H9 (cell line): ENCODE data around the gene P3H2. TPM values are rescaled to one million over a fixed set of nuclear protein-coding genes. Genes with fewer than 3 reads are reported as not detected.
A peak's percentile ranks its signal among the peaks of the same experiment; 100 is the strongest.

Experiments used
- DNase-seq: peaks from one replicate; pipeline ENCODE4 v3.0.0-alpha.2; 2017
- H2AFZ ChIP-seq: one replicate; pipeline ENCODE4 v1.6.1; 2013; ENCODE audit warnings: mild to moderate bottlenecking, low read length, control low read depth, moderate library complexity
- H2AK5ac ChIP-seq: 2 replicates; pipeline ENCODE4 v1.6.1; 2013; ENCODE audit warnings: low read length, control low read depth, mixed read lengths; ENCODE audit not compliant: insufficient read length
- H2BK120ac ChIP-seq: one replicate; pipeline ENCODE4 v1.6.1; 2013; ENCODE audit warnings: low read depth, mild to moderate bottlenecking, low read length, control low read depth, inconsistent platforms; ENCODE audit not compliant: poor library complexity, severe bottlenecking
- H2BK12ac ChIP-seq: 2 replicates; pipeline ENCODE4 v1.6.1; 2013; ENCODE audit warnings: low read length, control low read depth, mixed read lengths, low read depth; ENCODE audit not compliant: insufficient read length
- H2BK15ac ChIP-seq: 2 replicates; pipeline ENCODE4 v1.6.1; 2013; ENCODE audit warnings: low read depth, low read length, control low read depth
- H2BK20ac ChIP-seq: one replicate; pipeline ENCODE4 v1.6.1; 2013; ENCODE audit warnings: low read depth, mild to moderate bottlenecking, low read length, control low read depth, inconsistent platforms; ENCODE audit not compliant: poor library complexity, severe bottlenecking
- H2BK5ac ChIP-seq: 2 replicates; pipeline ENCODE4 v1.6.1; 2013; ENCODE audit warnings: low read length, control low read depth, mixed read lengths; ENCODE audit not compliant: insufficient read length
- H3K14ac ChIP-seq: 2 replicates; pipeline ENCODE4 v1.6.1; 2013; ENCODE audit warnings: low read length, control low read depth; ENCODE audit not compliant: insufficient read depth
- H3K18ac ChIP-seq: 2 replicates; pipeline ENCODE4 v1.6.1; 2013; ENCODE audit warnings: low read depth, mild to moderate bottlenecking, mixed read lengths, low read length, control low read depth; ENCODE audit not compliant: insufficient read length
- H3K23ac ChIP-seq: 2 replicates; pipeline ENCODE4 v1.6.1; 2013; ENCODE audit warnings: low read length, control low read depth, mixed read lengths, low read depth; ENCODE audit not compliant: insufficient read length
- H3K23me2 ChIP-seq: 2 replicates; pipeline ENCODE4 v1.6.1; 2013; ENCODE audit warnings: low read depth, mild to moderate bottlenecking, mixed read lengths, low read length, control low read depth; ENCODE audit not compliant: insufficient read length, poor library complexity, severe bottlenecking
- H3K27ac ChIP-seq: 2 replicates; pipeline ENCODE4 v1.5.1; 2013; ENCODE audit warnings: low read length, control low read depth, mixed read lengths, low read depth; ENCODE audit not compliant: insufficient read length
- H3K27me3 ChIP-seq: 2 replicates; pipeline ENCODE4 v1.6.1; 2013; ENCODE audit warnings: low read length, control low read depth, inconsistent platforms; ENCODE audit not compliant: insufficient read depth
- H3K4ac ChIP-seq: 2 replicates; pipeline ENCODE4 v1.6.1; 2013; ENCODE audit warnings: low read depth, mild to moderate bottlenecking, control low read depth, inconsistent platforms, low read length, moderate library complexity
- H3K4me1 ChIP-seq: 2 replicates; pipeline ENCODE4 v1.6.1; 2013; ENCODE audit warnings: low read length, control low read depth, inconsistent platforms; ENCODE audit not compliant: insufficient read depth
- H3K4me2 ChIP-seq: 2 replicates; pipeline ENCODE4 v1.6.1; 2013; ENCODE audit warnings: low read length, control low read depth, mixed read lengths; ENCODE audit not compliant: insufficient read length, insufficient read depth
- H3K56ac ChIP-seq: 2 replicates; pipeline ENCODE4 v1.6.1; 2013; ENCODE audit warnings: low read depth, mild to moderate bottlenecking, mixed read lengths, low read length, control low read depth; ENCODE audit not compliant: insufficient read length
- H3K79me1 ChIP-seq: 2 replicates; pipeline ENCODE4 v1.6.1; 2013; ENCODE audit warnings: low read depth, mild to moderate bottlenecking, moderate library complexity, low read length, control low read depth, inconsistent platforms; ENCODE audit not compliant: insufficient read depth, poor library complexity, severe bottlenecking
- H3K79me2 ChIP-seq: 2 replicates; pipeline ENCODE4 v1.6.1; 2013; ENCODE audit warnings: low read length, control low read depth, inconsistent platforms; ENCODE audit not compliant: insufficient read depth
- H3K9ac ChIP-seq: 2 replicates; pipeline ENCODE4 v1.6.1; 2013; ENCODE audit warnings: low read length, control low read depth, mixed read lengths; ENCODE audit not compliant: insufficient read length; ENCODE audit errors: extremely low read depth
- H3K9me3 ChIP-seq: one replicate; pipeline ENCODE4 v1.6.1; 2013; ENCODE audit warnings: low read depth, low read length, inconsistent platforms; ENCODE audit not compliant: control insufficient read depth
- H3T11ph ChIP-seq: one replicate; pipeline ENCODE4 v1.6.1; 2013; ENCODE audit warnings: mild to moderate bottlenecking, low read length, control low read depth, inconsistent platforms
- H4K20me1 ChIP-seq: one replicate; pipeline ENCODE4 v1.6.1; 2013; ENCODE audit not compliant: control insufficient read depth, insufficient read length, insufficient read depth
- H4K5ac ChIP-seq: 2 replicates; pipeline ENCODE4 v1.6.1; 2013; ENCODE audit warnings: low read depth, mild to moderate bottlenecking, mixed read lengths, low read length, control low read depth; ENCODE audit not compliant: insufficient read length
- H4K8ac ChIP-seq: replicated peaks from 2 replicates; pipeline ENCODE4 v1.6.1; 2013; ENCODE audit warnings: low read length, control low read depth, mixed read lengths, low read depth; ENCODE audit not compliant: insufficient read length
- H4K91ac ChIP-seq: 2 replicates; pipeline ENCODE4 v1.6.1; 2013; ENCODE audit warnings: low read depth, mild to moderate bottlenecking, moderate library complexity, mixed read lengths, low read length, control low read depth; ENCODE audit not compliant: insufficient read length
- H3K27ac Mint-ChIP-seq, 3 experiments: 2 replicates in 2 of 3; 3 replicates in 1 of 3; pipeline ENCODE4 v1.8.0; 2020 to 2021; ENCODE audit warnings: mixed read lengths in 3 of 3, mild to moderate bottlenecking in 1 of 3, moderate library complexity in 1 of 3
- H3K27me3 Mint-ChIP-seq: 2 replicates; pipeline ENCODE4 v1.8.0; 2021; ENCODE audit warnings: low read depth, mild to moderate bottlenecking, moderate library complexity, mixed read lengths
- H3K36me3 Mint-ChIP-seq, 3 experiments: 2 replicates in 2 of 3; 3 replicates in 1 of 3; pipeline ENCODE4 v1.8.0; 2020 to 2021; ENCODE audit warnings: low read depth in 3 of 3, mixed read lengths in 3 of 3; ENCODE audit not compliant: insufficient read depth in 1 of 3
- H3K4me1 Mint-ChIP-seq, 2 experiments: 2 replicates each; pipeline ENCODE4 v1.8.0; 2020; ENCODE audit warnings: mixed read lengths in 2 of 2
- H3K4me3 Mint-ChIP-seq, 2 experiments: 2 replicates in 1 of 2; 3 replicates in 1 of 2; pipeline ENCODE4 v1.8.0; 2020 to 2021; ENCODE audit warnings: mild to moderate bottlenecking in 2 of 2, mixed read lengths in 2 of 2, moderate library complexity in 1 of 2
- H3K9me3 Mint-ChIP-seq, 2 experiments: 2 replicates in 1 of 2; 3 replicates in 1 of 2; pipeline ENCODE4 v1.8.0; 2020; ENCODE audit warnings: mild to moderate bottlenecking in 2 of 2, mixed read lengths in 2 of 2, moderate library complexity in 1 of 2
- CTCF ChIP-seq: fragments of 200-600 bp; sonication (generic); conservative IDR thresholded peaks from 3 replicates; pipeline ENCODE4 v1.8.0; 2021; ENCODE audit warnings: antibody characterized with exemption, mild to moderate bottlenecking
- WGBS: extraction: QIAGEN DNeasy Blood & Tissue Kit; methylation state at CpG from one replicate; pipeline ENCODE4 v1.1.7; 2013; ENCODE audit warnings: missing lambda C conversion rate, low lambda C conversion rate, mixed read lengths; ENCODE audit not compliant: insufficient read length; ENCODE audit errors: extremely low coverage; 5-methylcytosine and 5-hydroxymethylcytosine counted together
- total RNA-seq: library from RNA; stranded (reverse); gene quantifications from 2 replicates; pipeline ENCODE4 v1.2.1, GENCODE V29; 2021

P3H2 gene
- total RNA-seq, 1 experiment from 2014 or later: 41.5 TPM

DNA sequence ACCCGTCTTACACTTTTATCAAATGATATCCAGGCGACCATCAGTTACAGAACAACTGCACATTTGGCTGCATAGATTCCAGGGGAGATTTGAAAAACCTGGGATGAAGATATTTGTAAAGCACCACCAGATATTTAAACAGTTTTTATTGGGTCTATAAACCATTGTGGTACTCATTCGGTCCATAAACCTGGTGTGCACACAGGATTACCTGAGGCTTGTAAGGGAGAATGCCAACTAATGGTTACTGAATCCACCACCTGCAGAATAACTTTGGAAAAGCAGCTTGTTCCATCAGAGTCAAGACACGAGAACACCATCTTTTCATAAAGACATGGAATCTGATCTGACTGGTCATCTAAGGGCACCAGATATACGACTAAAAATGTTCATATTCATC, 80.6 kb downstream of the P3H2 start:
- Histone ChIP-seq H2AK5ac (no peak overlapping the region), H3T11ph (no peak overlapping the region), H3K18ac (no peak overlapping the region), H3K4me2 (no peak overlapping the region), H4K5ac (no peak overlapping the region), H3K4me1 (peaks cover 14% of the 10 kb centered on the region), H4K8ac (no peak overlapping the region), H3K23ac (no peak overlapping the region), H3K56ac (no peak overlapping the region), H3K4ac (no peak overlapping the region), H2BK120ac (no peak overlapping the region), H3K14ac (no peak overlapping the region), H3K9me3 (no peaks in the 10 kb centered on the region), H3K9ac (no peak overlapping the region), H4K20me1 (no peaks in the 10 kb centered on the region), H2BK15ac (no peak overlapping the region), H2BK12ac (no peak overlapping the region), H3K79me2 (no peaks in the 10 kb centered on the region), H3K27me3 (no peaks in the 10 kb centered on the region), H3K79me1 (no peaks in the 10 kb centered on the region), H4K91ac (no peak overlapping the region), H2BK5ac (no peak overlapping the region), H2AFZ (no peak overlapping the region), H3K23me2 (no peaks in the 10 kb centered on the region), H2BK20ac (no peak overlapping the region), H3K27ac (peak overlapping the region; percentile 69)
- WGBS: no CpG with 5 or more reads among the region's 5 CpGs
- TF ChIP-seq CTCF: no peak
- DNase-seq: no peak
- no peaks in the 10 kb centered on the region for H3K36me3 Mint-ChIP-seq
- no peak overlapping the region for H3K4me3 Mint-ChIP-seq
- no peaks in the 10 kb centered on the region for H3K27me3 Mint-ChIP-seq
- no peaks in the 10 kb centered on the region for H3K9me3 Mint-ChIP-seq
- peak overlapping the region; percentile 17 to 91 (median 78); a peak in 6 of 7 replicates for H3K27ac Mint-ChIP-seq
- peaks cover 82 to 84% of the 10 kb centered on the region in 2 experiments for H3K4me1 Mint-ChIP-seq
